H1 (cell line): ENCODE results near the gene BACE1. TPM values are rescaled to one million over a fixed set of nuclear protein-coding genes. Genes with fewer than 3 reads are reported as not detected.

Source experiments
- CTCF ChIA-PET: fragments of 300-600 bp; sonication (Branson Sonifier 250); formaldehyde crosslinking; loops from one replicate; lab custom pipeline; 2021; ENCODE audit not compliant: partially characterized antibody; lab: Charles Lee
- POLR2A ChIA-PET: fragments of 300-600 bp; sonication (Branson Sonifier 250); formaldehyde crosslinking; loops from one replicate; lab custom pipeline; 2021; ENCODE audit warnings: inconsistent platforms; ENCODE audit not compliant: partially characterized antibody; lab: Charles Lee
- DNase-seq, 2 experiments: peaks; one replicate each; pipeline versions ENCODE4 v3.0.0 to v3.0.0-alpha.2; 2010 to 2022; ENCODE audit warnings: low spot score in 2 of 2, low read depth in 1 of 2, mixed read lengths in 1 of 2
- FAIRE-seq: peaks from 2 replicates; lab custom pipeline; 2011; peaks lifted over from hg19 to GRCh38; lab: Jason Lieb, UNC
- H2AFZ ChIP-seq: 2 replicates; pipeline ENCODE4 v1.8.1; 2012; ENCODE audit warnings: low read length, inconsistent platforms
- H2AK5ac ChIP-seq: 2 replicates; pipeline ENCODE4 v1.6.1; 2013; ENCODE audit warnings: low read depth, low read length
- H2BK120ac ChIP-seq: replicated peaks from 2 replicates; pipeline ENCODE3; 2013; ENCODE audit warnings: low read depth, low read length, inconsistent platforms
- H2BK12ac ChIP-seq: 2 replicates; pipeline ENCODE4 v1.6.1; 2013; ENCODE audit warnings: low read depth, low read length
- H2BK15ac ChIP-seq: 2 replicates; pipeline ENCODE4 v1.6.1; 2013; ENCODE audit warnings: low read length
- H2BK20ac ChIP-seq: 2 replicates; pipeline ENCODE4 v1.6.1; 2013; ENCODE audit warnings: low read length
- H2BK5ac ChIP-seq: 2 replicates; pipeline ENCODE4 v1.6.1; 2013; ENCODE audit warnings: low read depth, low read length
- H3K14ac ChIP-seq: 2 replicates; pipeline ENCODE4 v1.6.1; 2013; ENCODE audit warnings: inconsistent platforms; ENCODE audit not compliant: insufficient read length
- H3K18ac ChIP-seq: 2 replicates; pipeline ENCODE4 v1.6.1; 2013; ENCODE audit warnings: low read length; ENCODE audit errors: extremely low read depth
- H3K23ac ChIP-seq: 2 replicates; pipeline ENCODE4 v1.6.1; 2013; ENCODE audit warnings: inconsistent platforms; ENCODE audit not compliant: insufficient read length
- H3K23me2 ChIP-seq: 2 replicates; pipeline ENCODE4 v1.6.1; 2013; ENCODE audit warnings: low read depth, low read length
- H3K27ac ChIP-seq: 2 replicates; pipeline ENCODE4 v1.6.1; 2011; ENCODE audit warnings: low read depth, low read length, inconsistent platforms
- H3K27me3 ChIP-seq, 4 experiments: replicated peaks in 1 of 4; 1 replicate in 1 of 4; 2 replicates in 3 of 4; pipeline versions ENCODE4 v1.6.1 to v1.8.1; 2011 to 2013; ENCODE audit warnings: low read length in 3 of 4, mild to moderate bottlenecking in 3 of 4, inconsistent platforms in 2 of 4, mixed read lengths in 2 of 4, moderate library complexity in 1 of 4; ENCODE audit not compliant: control insufficient read depth in 3 of 4, insufficient read depth in 3 of 4; ENCODE audit errors: extremely low read depth in 1 of 4
- H3K36me3 ChIP-seq, 4 experiments: 2 replicates each; pipeline versions ENCODE4 v1.6.1 to v1.8.1; 2011 to 2013; ENCODE audit warnings: mild to moderate bottlenecking in 4 of 4, low read length in 3 of 4, moderate library complexity in 2 of 4, control low read depth in 1 of 4, inconsistent platforms in 1 of 4; ENCODE audit not compliant: insufficient read depth in 4 of 4, control insufficient read depth in 2 of 4
- H3K4ac ChIP-seq: replicated peaks from 2 replicates; pipeline ENCODE3; 2013; ENCODE audit warnings: low read length, low read depth, mixed read lengths, inconsistent platforms; ENCODE audit not compliant: insufficient read length
- H3K4me1 ChIP-seq, 4 experiments: replicated peaks in 1 of 4; 1 replicate in 1 of 4; 2 replicates in 3 of 4; pipeline versions ENCODE4 v1.6.1 to v1.8.1; 2011 to 2013; ENCODE audit warnings: low read length in 3 of 4, inconsistent platforms in 2 of 4, mixed read lengths in 1 of 4; ENCODE audit not compliant: insufficient read depth in 4 of 4, control insufficient read depth in 3 of 4
- H3K4me2 ChIP-seq, 2 experiments: 2 replicates each; pipeline versions ENCODE4 v1.6.1 to v1.8.1; 2011 to 2013; ENCODE audit warnings: low read depth in 2 of 2, low read length in 2 of 2, control low read depth in 1 of 2, inconsistent platforms in 1 of 2, mild to moderate bottlenecking in 1 of 2; ENCODE audit not compliant: insufficient read depth in 1 of 2
- H3K4me3 ChIP-seq, 4 experiments: fragments of 200-600, 300-600 bp in 1 of 4; sonication (generic), shearing (Covaris generic), sonication (Bioruptor Twin) in 1 of 4; 2 replicates each; pipeline versions ENCODE4 v1.5.1 to v1.8.1; 2011 to 2016; ENCODE audit warnings: low read length in 4 of 4, low read depth in 3 of 4, control low read depth in 2 of 4, inconsistent platforms in 2 of 4, mild to moderate bottlenecking in 2 of 4, mixed read lengths in 1 of 4, moderate library complexity in 1 of 4; ENCODE audit not compliant: insufficient read depth in 2 of 4; ENCODE audit errors: extremely low read depth in 1 of 4
- H3K56ac ChIP-seq: replicated peaks from 2 replicates; pipeline ENCODE3; 2013; ENCODE audit warnings: low read depth, mild to moderate bottlenecking, mixed read lengths, low read length, inconsistent platforms; ENCODE audit not compliant: insufficient read length
- H3K79me1 ChIP-seq: 2 replicates; pipeline ENCODE4 v1.6.1; 2013; ENCODE audit warnings: low read depth, low read length, control low read depth
- H3K79me2 ChIP-seq, 2 experiments: 2 replicates each; pipeline versions ENCODE4 v1.6.1 to v1.8.1; 2012 to 2013; ENCODE audit warnings: low read length in 2 of 2, mild to moderate bottlenecking in 2 of 2, inconsistent platforms in 1 of 2; ENCODE audit not compliant: insufficient read depth in 2 of 2, control insufficient read depth in 1 of 2
- H3K9ac ChIP-seq, 4 experiments: replicated peaks in 1 of 4; 1 replicate in 1 of 4; 2 replicates in 3 of 4; pipeline versions ENCODE4 v1.6.1 to v1.8.1; 2011 to 2013; ENCODE audit warnings: low read depth in 3 of 4, low read length in 3 of 4, control low read depth in 2 of 4, mild to moderate bottlenecking in 2 of 4, moderate library complexity in 2 of 4, inconsistent platforms in 1 of 4; ENCODE audit errors: extremely low read depth in 1 of 4
- H3K9me3 ChIP-seq, 2 experiments: 2 replicates each; pipeline versions ENCODE4 v1.6.1 to v1.8.1; 2012 to 2013; ENCODE audit warnings: mild to moderate bottlenecking in 2 of 2, moderate library complexity in 2 of 2, control low read depth in 1 of 2, inconsistent platforms in 1 of 2, low read depth in 1 of 2, low read length in 1 of 2, mixed read lengths in 1 of 2; ENCODE audit not compliant: insufficient read depth in 2 of 2
- H4K20me1 ChIP-seq, 2 experiments: replicated peaks in 1 of 2; 2 replicates each; pipeline versions ENCODE3 to v1.8.1; 2011 to 2013; ENCODE audit warnings: inconsistent platforms in 2 of 2, low read length in 2 of 2, mild to moderate bottlenecking in 1 of 2; ENCODE audit not compliant: insufficient read depth in 2 of 2, control insufficient read depth in 1 of 2
- H4K5ac ChIP-seq: 2 replicates; pipeline ENCODE4 v1.6.1; 2013; ENCODE audit warnings: low read length, low read depth, mixed read lengths, inconsistent platforms; ENCODE audit not compliant: insufficient read length
- H4K8ac ChIP-seq: 2 replicates; pipeline ENCODE4 v1.8.0; 2013; ENCODE audit warnings: mild to moderate bottlenecking, moderate library complexity, low read length, inconsistent platforms; ENCODE audit not compliant: insufficient read depth; ENCODE audit errors: extremely low read depth
- H4K91ac ChIP-seq: replicated peaks from 2 replicates; pipeline ENCODE3; 2013; ENCODE audit warnings: low read length, mixed read lengths, inconsistent platforms; ENCODE audit not compliant: insufficient read length
- EZH2 ChIP-seq: fragments of 200-600 bp; sonication (generic); IDR thresholded peaks from 2 replicates; pipeline ENCODE4 v1.7.1; 2012; ENCODE audit warnings: low read depth, mild to moderate bottlenecking, moderate library complexity, low read length, inconsistent platforms; ENCODE audit not compliant: severe bottlenecking
- RNF2 ChIP-seq: fragments of 200-900, 300-1000 bp; sonication (generic); IDR thresholded peaks from 2 replicates; pipeline ENCODE4 v1.7.1; 2016; ENCODE audit warnings: borderline replicate concordance, low read depth, mild to moderate bottlenecking, antibody characterized with exemption, low read length; ENCODE audit not compliant: poor library complexity, severe bottlenecking; ENCODE audit errors: missing control alignments
- SAP30 ChIP-seq: fragments of 300-600 bp; sonication (generic); IDR thresholded peaks from 2 replicates; pipeline ENCODE4 v1.7.1; 2012; ENCODE audit warnings: low read length, moderate library complexity, mild to moderate bottlenecking, inconsistent platforms; ENCODE audit not compliant: insufficient read depth, insufficient replicate concordance
- WGBS, 2 experiments: shearing (Covaris generic) in 1 of 2; methylation state at CpG; one replicate each; pipeline versions ENCODE4 v1.1.6 to v1.1.7; 2013 to 2015; ENCODE audit warnings: low lambda C conversion rate in 2 of 2, mixed read lengths in 2 of 2, inconsistent platforms in 1 of 2, low coverage in 1 of 2, missing lambda C conversion rate in 1 of 2; ENCODE audit not compliant: insufficient replicate concordance in 2 of 2, insufficient coverage in 1 of 2, insufficient read length in 1 of 2; ENCODE audit errors: extremely low coverage in 1 of 2, missing lambda C conversion rate in 1 of 2; 5-methylcytosine and 5-hydroxymethylcytosine counted together
- polyA plus RNA-seq, 7 experiments: library from polyadenylated mRNA; depleted of rRNA in 3 of 7; stranded (reverse) in 5 of 7; unstranded in 2 of 7; fragments of >200 nt in 5 of 7; fragments of 200-250 nt in 2 of 7; gene quantifications; 1 replicate in 5 of 7; 2 replicates in 1 of 7; 4 replicates in 1 of 7; pipeline versions ENCODE4 v1.2.1 to v1.2.3, GENCODE V29; 2011 to 2013; ENCODE audit warnings: missing spikeins in 2 of 7, mixed read lengths in 2 of 7
- total RNA-seq: library from RNA; stranded (reverse); fragmentation: NEBNext Ultra II Directional; extraction: Animal tissue kit (Norgen Biotek cat#: 25700); gene quantifications from 2 replicates; pipeline ENCODE4 v1.2.1, GENCODE V29; 2021

BACE1 gene
- total and polyA plus RNA-seq, 2 of the 8 experiments (the other 6 are each of a cell fraction or from before 2014, with no cell fraction given): 7.7 to 7.9 TPM

DNA sequence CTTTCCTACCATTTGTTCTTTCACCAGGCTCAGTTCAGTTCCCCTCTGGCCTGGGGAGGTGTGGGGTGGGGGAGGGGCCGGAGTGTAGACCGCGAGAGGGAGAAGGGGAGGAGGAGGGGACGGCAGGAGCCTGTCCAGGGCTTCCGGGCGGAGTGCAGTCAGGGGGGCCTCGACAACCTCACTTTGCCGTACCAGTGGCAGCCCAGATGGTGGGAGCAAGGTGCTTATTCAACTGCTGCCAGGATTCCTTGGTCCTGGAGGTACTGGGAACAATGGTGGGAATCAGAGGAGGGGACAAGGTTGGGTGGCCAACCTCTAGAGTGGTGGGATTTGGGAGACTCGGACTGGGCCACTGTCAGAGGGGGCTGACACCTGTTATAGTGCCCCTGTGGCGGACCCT, 1.2 kb downstream of the BACE1 start:
- Histone ChIP-seq H3K79me1 (no peaks in the 10 kb centered on the region), H2BK120ac (no peak overlapping the region), H4K20me1 (peaks cover 0 to 1% of the 10 kb centered on the region in 2 experiments), H3K79me2 (no peaks in the 10 kb centered on the region), H2BK20ac (no peak overlapping the region), H3K14ac (no peak overlapping the region), H4K5ac (no peak overlapping the region), H3K18ac (no peak overlapping the region), H2BK15ac (no peak overlapping the region), H3K27me3 (peaks cover 0 to 7% (median 2%) of the 10 kb centered on the region in 4 experiments; a peak in 5 of 7 replicates), H3K4me2 (peak overlapping the region; percentile 57 to 70), H2BK12ac (no peak overlapping the region), H3K36me3 (no peaks in the 10 kb centered on the region), H3K9ac (no peak overlapping the region; a peak in 1 of 7 replicates), H4K91ac (no peak overlapping the region), H3K9me3 (no peaks in the 10 kb centered on the region), H3K4ac (no peak overlapping the region), H2BK5ac (no peak overlapping the region), H3K23me2 (peaks cover 10% of the 10 kb centered on the region; the same call in 1 of the 2 replicates), H4K8ac (peak overlapping the region; percentile 53; the same call in 1 of the 2 replicates), H3K23ac (no peak overlapping the region), H3K4me1 (peaks cover 5 to 10% (median 8%) of the 10 kb centered on the region in 4 experiments), H2AK5ac (no peak overlapping the region), H2AFZ (no peak overlapping the region), H3K4me3 (peak overlapping the region in 3 of 4 experiments; percentile 46 to 78 (median 68); a peak in 5 of 8 replicates), H3K56ac (no peak overlapping the region), H3K27ac (no peak overlapping the region)
- ChIA-PET CTCF (interaction anchor here (1.0 to 1.9 kb wide), 3 partner anchors 9 to 299 kb away, joined by 3 to 7 read pairs (median 6); no protein-coding TSS in a partner anchor), POLR2A (interaction anchor here (1.3 to 2.0 kb wide), 5 partner anchors 8 to 17 kb away, joined by 3 to 6 read pairs (median 5); partner anchors contain the start of gene CEP164)
- WGBS, 2 experiments: 93% methylated on average over 3 of the region's 10 CpGs; no CpG with 5 or more reads in 1 of the 2 experiments
- TF ChIP-seq RNF2: no peak
- TF ChIP-seq SAP30: no peak
- no peak for TF ChIP-seq EZH2
- no peak for FAIRE-seq
- no peak for DNase-seq
